Spleen (tissue), 11 donors: ENCODE data around the gene F8. TPM values are rescaled to one million over a fixed set of nuclear protein-coding genes. Genes with fewer than 3 reads are reported as not detected.
"Not testable (repeated sequence)": the region's sequence is repeated elsewhere in the genome, so short reads cannot be mapped to it uniquely, and the experiment has no call there.

Experiments used
- DNase-seq: peaks from one replicate; pipeline ENCODE4 v3.0.0-alpha.2; 2020
- H3K27ac ChIP-seq, 8 donors: fragments of 200-600 bp; sonication (generic) in 7 of 8; 1 replicate in 4 of 8; 2 replicates in 4 of 8; pipeline versions ENCODE4 v1.5.0 to v1.8.0; 2016 to 2021; ENCODE audit warnings: inconsistent platforms in 4 of 8, mild to moderate bottlenecking in 4 of 8, moderate library complexity in 1 of 8
- H3K27me3 ChIP-seq, 7 donors: fragments of 200-600 bp; sonication (generic) in 6 of 7; replicated peaks in 1 of 7; 1 replicate in 4 of 7; 2 replicates in 3 of 7; pipeline versions ENCODE4 v1.5.0 to v1.8.0; 2016 to 2021; ENCODE audit warnings: inconsistent platforms in 3 of 7, mild to moderate bottlenecking in 1 of 7
- H3K36me3 ChIP-seq, 6 donors: fragments of 200-600 bp; sonication (generic) in 5 of 6; 1 replicate in 4 of 6; 2 replicates in 2 of 6; pipeline versions ENCODE4 v1.5.0 to v1.8.0; 2016 to 2021; ENCODE audit warnings: inconsistent platforms in 2 of 6
- H3K4me1 ChIP-seq, 6 donors: fragments of 200-600 bp; sonication (generic) in 5 of 6; 1 replicate in 3 of 6; 2 replicates in 3 of 6; pipeline versions ENCODE4 v1.5.0 to v1.8.0; 2016 to 2021; ENCODE audit warnings: inconsistent platforms in 3 of 6
- H3K4me3 ChIP-seq, 8 donors: fragments of 200-600 bp; sonication (generic) in 7 of 8; 1 replicate in 4 of 8; 2 replicates in 4 of 8; pipeline versions ENCODE4 v1.5.0 to v1.8.0; 2016 to 2021; ENCODE audit warnings: inconsistent platforms in 4 of 8, mild to moderate bottlenecking in 4 of 8, moderate library complexity in 2 of 8
- H3K9me3 ChIP-seq, 8 donors: fragments of 200-600 bp; sonication (generic) in 7 of 8; 1 replicate in 4 of 8; 2 replicates in 4 of 8; pipeline versions ENCODE4 v1.5.0 to v1.8.0; 2016 to 2021; ENCODE audit warnings: inconsistent platforms in 4 of 8
- CTCF ChIP-seq, 11 experiments: fragments of 200-600 bp in 7 of 11; fragments of 450-650 bp in 4 of 11; sonication (generic) in 4 of 11; IDR thresholded peaks in 8 of 11; conservative IDR thresholded peaks in 3 of 11; 1 replicate in 7 of 11; 2 replicates in 4 of 11; pipeline versions ENCODE4 v1.4.0 to v1.8.0; 2016 to 2021; ENCODE audit warnings: antibody characterized with exemption in 11 of 11, inconsistent platforms in 4 of 11, mild to moderate bottlenecking in 1 of 11
- POLR2A ChIP-seq, 3 donors: fragments of 450-650 bp; IDR thresholded peaks; one replicate each; pipeline ENCODE4 v1.5.1; 2017; ENCODE audit warnings: antibody characterized with exemption in 3 of 3, mild to moderate bottlenecking in 1 of 3
- POLR2AphosphoS5 ChIP-seq, 3 donors: sonication (generic); formaldehyde crosslinking; IDR thresholded peaks; one replicate each; pipeline ENCODE4 v1.5.1; 2017; ENCODE audit warnings: antibody characterized with exemption in 3 of 3
- WGBS, 5 donors: extraction: QIAGEN DNeasy Blood & Tissue Kit in 3 of 5; methylation state at CpG; one replicate each; pipeline versions ENCODE4 v1.1.5 to v1.1.7; 2013 to 2018; 5-methylcytosine and 5-hydroxymethylcytosine counted together
- intact Hi-C: fragments of 100-400 bp; cut with DNase I; formaldehyde crosslinking; loops from one replicate; pipeline ENCODE4 v1.15.0; 2023; ENCODE audit warnings: low total_unique reads
- polyA plus RNA-seq, 3 donors: library from polyadenylated mRNA; stranded (reverse); fragments of 200-250 nt; gene quantifications; one replicate each; pipeline ENCODE4 v1.2.1, GENCODE V29; 2013
- total RNA-seq, 7 donors: library from RNA; depleted of rRNA in 3 of 7; stranded (reverse); fragments of >200 nt in 3 of 7; fragmentation: NEBNext Ultra II Directional in 4 of 7; extraction: Animal tissue kit (Norgen Biotek cat#: 25700) in 4 of 7; gene quantifications; one replicate each; pipeline versions ENCODE4 v1.1.0 to v1.2.1, GENCODE V29; 2016 to 2021
- donor health status: healthy with polysubstance abuse.
- donor health status: DM: no; HTN: no; CAD: no; lungs with moderate emphysema.
- donor health status: DM: no; HTN: no; CAD: no.
- donor health status: Bipolar disorder and iron deficiency.
- donor health status: healthy.
- donor health status: DM: no; HTN: no; CAD: no.
- donor health status: DM: yes; HTN: yes; CAD: no.

F8 gene
- total and polyA plus RNA-seq, 10 donors = 3.4 to 135 (median 67.9) TPM

GRCh38 chrX:154918060-154918483 lies 104.5 kb downstream of the F8 start:
- peak overlapping the region in 1 of 8 donors; percentile 53 for H3K4me3 ChIP-seq
- intact Hi-C loops = no loop called here
- 9 to 18% (median 13%) methylated on average over 5 of the region's 5 CpGs for WGBS, 5 donors
- H3K4me1 ChIP-seq = no peaks in the 10 kb centered on the region
- peaks cover 0 to 8% (median 0%) of the 10 kb centered on the region in 8 donors for H3K9me3 ChIP-seq
- no peak overlapping the region for H3K27ac ChIP-seq
- H3K27me3 ChIP-seq = no peaks in the 10 kb centered on the region
- no peaks in the 10 kb centered on the region for H3K36me3 ChIP-seq
- no peak for DNase-seq
- no peak for TF ChIP-seq POLR2A (IDR thresholded peaks at IDR 0.05)
- TF ChIP-seq CTCF (IDR thresholded peaks at IDR 0.05 in 8 of 11, conservative IDR thresholded peaks at IDR 0.05 in 3 of 11) = peak in 10 of 11 experiments; percentile 24 to 55 (median 47)
- no peak for TF ChIP-seq POLR2AphosphoS5 (IDR thresholded peaks at IDR 0.05)

- Histone ChIP-seq H3K4me3 (no peak overlapping the region), H3K4me1 (no peaks in the 10 kb centered on the region), H3K27me3 (no peaks in the 10 kb centered on the region), H3K27ac (no peak overlapping the region), H3K9me3 (peaks cover 0 to 19% (median 0%) of the 10 kb centered on the region in 8 donors), H3K36me3 (no peaks in the 10 kb centered on the region)
- 61 to 100% (median 93%) methylated on average over 2 of the region's 2 CpGs for WGBS, 5 donors
- no peak for DNase-seq
- TF ChIP-seq CTCF (IDR thresholded peaks at IDR 0.05 in 8 of 11, conservative IDR thresholded peaks at IDR 0.05 in 3 of 11) = no peak
- TF ChIP-seq POLR2AphosphoS5 (IDR thresholded peaks at IDR 0.05) = no peak
- TF ChIP-seq POLR2A (IDR thresholded peaks at IDR 0.05) = no peak
- intact Hi-C loops = no loop called here
Measured at GRCh38 chrX:154914052-154914451, 108.5 kb downstream of the F8 start.

GRCh38 chrX:154910528-154910927 lies 112.0 kb downstream of the F8 start:
- peaks cover 0 to 19% (median 0%) of the 10 kb centered on the region in 8 donors for H3K9me3 ChIP-seq
- intact Hi-C loops, H3K4me3 ChIP-seq, H3K27ac ChIP-seq, H3K27me3 ChIP-seq, DNase-seq, H3K4me1 ChIP-seq, H3K36me3 ChIP-seq: not testable (repeated sequence)
- 64 to 77% (median 67%) methylated on average over 7 to 11 of the region's 11 CpGs for WGBS, 5 donors

- H3K27ac ChIP-seq, DNase-seq, H3K4me1 ChIP-seq, H3K27me3 ChIP-seq, intact Hi-C loops, H3K4me3 ChIP-seq, H3K36me3 ChIP-seq: not testable (repeated sequence)
- peaks cover 0 to 19% (median 0%) of the 10 kb centered on the region in 8 donors for H3K9me3 ChIP-seq
- 78 to 96% (median 95%) methylated on average over 4 of the region's 4 CpGs for WGBS, 5 donors
Measured at GRCh38 chrX:154910048-154910447, 112.5 kb downstream of the F8 start.

GRCh38 chrX:154908821-154909220 lies 113.7 kb downstream of the F8 start:
- no peak for TF ChIP-seq POLR2AphosphoS5 (IDR thresholded peaks at IDR 0.05)
- 50 to 83% (median 62%) methylated on average over 2 to 3 of the region's 3 CpGs for WGBS, 5 donors
- Histone ChIP-seq H3K9me3 (peaks cover 0 to 15% (median 0%) of the 10 kb centered on the region in 8 donors), H3K27me3 (no peaks in the 10 kb centered on the region), H3K4me3 (no peak overlapping the region), H3K4me1 (no peaks in the 10 kb centered on the region), H3K27ac (no peak overlapping the region), H3K36me3 (no peaks in the 10 kb centered on the region)
- no peak for DNase-seq
- intact Hi-C loops = no loop called here

GRCh38 chrX:154902408-154902807 lies 120.1 kb downstream of the F8 start:
- whole genome bisulfite sequencing, 5 donors = 42 to 80% (median 74%) methylated on average over 1 of the region's 1 CpG
- TF ChIP-seq POLR2A (IDR thresholded peaks at IDR 0.05) = no peak
- TF ChIP-seq CTCF (IDR thresholded peaks at IDR 0.05 in 8 of 11, conservative IDR thresholded peaks at IDR 0.05 in 3 of 11) = no peak
- no peak for TF ChIP-seq POLR2AphosphoS5 (IDR thresholded peaks at IDR 0.05)
- intact Hi-C loops = no loop called here

More at GRCh38 chrX:154902408-154902807, 120.1 kb downstream of the F8 start:
- no peak for DNase-seq
- Histone ChIP-seq H3K9me3 (no peaks in the 10 kb centered on the region), H3K27me3 (peaks cover 0 to 7% (median 0%) of the 10 kb centered on the region in 7 donors), H3K4me1 (no peaks in the 10 kb centered on the region), H3K27ac (no peak overlapping the region), H3K36me3 (no peaks in the 10 kb centered on the region), H3K4me3 (no peak overlapping the region)
